Esophagus muscularis mucosa (tissue), 4 donors: Measurements from ENCODE around the gene CAPN11. TPM values are rescaled to one million over a fixed set of nuclear protein-coding genes. Genes with fewer than 3 reads are reported as not detected.

Experiments
- DNase-seq: peaks from one replicate; pipeline ENCODE4 v3.0.0-alpha.2; 2017; ENCODE audit errors: extremely low spot score
- H3K27ac ChIP-seq, 4 donors: fragments of 200-600 bp; sonication (generic); replicated peaks in 1 of 4; 1 replicate in 3 of 4; 2 replicates in 1 of 4; pipeline ENCODE4 v1.5.1; 2016 to 2019; ENCODE audit warnings: mild to moderate bottlenecking in 1 of 4
- H3K27me3 ChIP-seq, 4 donors: fragments of 200-600 bp; sonication (generic); one replicate each; pipeline versions ENCODE4 v1.5.1 to v1.6.0; 2016 to 2019
- H3K36me3 ChIP-seq, 4 donors: fragments of 200-600 bp; sonication (generic); one replicate each; pipeline ENCODE4 v1.5.1; 2016 to 2019
- H3K4me1 ChIP-seq, 4 donors: fragments of 200-600 bp; sonication (generic); one replicate each; pipeline ENCODE4 v1.5.1; 2016 to 2019
- H3K4me3 ChIP-seq, 4 donors: fragments of 200-600 bp; sonication (generic); 1 replicate in 2 of 4; 2 replicates in 2 of 4; pipeline ENCODE4 v1.5.1; 2016 to 2019; ENCODE audit warnings: mild to moderate bottlenecking in 4 of 4, moderate library complexity in 1 of 4
- H3K9me3 ChIP-seq, 4 donors: fragments of 200-600 bp; sonication (generic); 1 replicate in 3 of 4; 2 replicates in 1 of 4; pipeline ENCODE4 v1.5.1; 2016 to 2019
- CTCF ChIP-seq, 3 experiments: fragments of 200-600 bp in 2 of 3; fragments of 450-650 bp in 1 of 3; sonication (generic) in 2 of 3; IDR thresholded peaks; one replicate each; pipeline ENCODE4 v1.5.1; 2017 to 2019; ENCODE audit warnings: antibody characterized with exemption in 3 of 3, mild to moderate bottlenecking in 2 of 3, moderate library complexity in 1 of 3
- EP300 ChIP-seq: sonication (generic); formaldehyde crosslinking; IDR thresholded peaks from one replicate; pipeline ENCODE4 v1.6.1; 2017; ENCODE audit warnings: antibody characterized with exemption
- POLR2A ChIP-seq: fragments of 450-650 bp; IDR thresholded peaks from one replicate; pipeline ENCODE4 v1.6.1; 2017; ENCODE audit warnings: antibody characterized with exemption, moderate library complexity, mild to moderate bottlenecking, low read depth
- POLR2AphosphoS5 ChIP-seq, 2 donors: sonication (generic); formaldehyde crosslinking; IDR thresholded peaks; one replicate each; pipeline ENCODE4 v1.6.1; 2017; ENCODE audit warnings: antibody characterized with exemption in 2 of 2
- WGBS: methylation state at CpG from one replicate; pipeline ENCODE4 v1.1.5; 2018; 5-methylcytosine and 5-hydroxymethylcytosine counted together
- intact Hi-C: fragments of 100-400 bp; cut with DNase I; formaldehyde crosslinking; loops from one replicate; pipeline ENCODE4 v1.15.1; 2023
- total RNA-seq, 4 donors: library from RNA; depleted of rRNA; stranded (reverse); fragments of >200 nt; gene quantifications; one replicate each; pipeline versions ENCODE4 v1.1.0 to v1.2.1, GENCODE V29; 2016

The CAPN11 gene
- total RNA-seq, 4 donors from 2014 or later = 0.39 to 0.83 (median 0.50) TPM; not detected in 1

- no peak for TF ChIP-seq EP300
- TF ChIP-seq CTCF (IDR thresholded peaks at IDR 0.05) = no peak
- intact Hi-C loops = no loop called here
- WGBS = 95% methylated on average over 8 of the region's 9 CpGs
Measured at GRCh38 chr6:44156494-44157151, 2.0 kb upstream of the CAPN11 start.

GRCh38 chr6:44157152-44157521 is 1.5 kb upstream of the CAPN11 start:
- H3K36me3 ChIP-seq = peaks cover 0 to 19% (median 12%) of the 10 kb centered on the region in 4 donors
- intact Hi-C loops = no loop called here

More at GRCh38 chr6:44156494-44157151, 2.0 kb upstream of the CAPN11 start:
- H3K9me3 ChIP-seq = no peaks in the 10 kb centered on the region
- H3K36me3 ChIP-seq = peaks cover 0 to 19% (median 12%) of the 10 kb centered on the region in 4 donors
- DNase-seq = no peak
- H3K4me3 ChIP-seq = no peak overlapping the region
- H3K27me3 ChIP-seq = no peaks in the 10 kb centered on the region
- H3K27ac ChIP-seq = no peak overlapping the region
- H3K4me1 ChIP-seq = peaks cover 2 to 4% (median 3%) of the 10 kb centered on the region in 4 donors

GRCh38 chr6:44161997-44162338 is 3.3 kb downstream of the CAPN11 start:
- TF ChIP-seq POLR2AphosphoS5 (IDR thresholded peaks at IDR 0.05) (no peak), EP300 (no peak), CTCF (IDR thresholded peaks at IDR 0.05) (no peak), POLR2A (no peak)
- Histone ChIP-seq H3K4me3 (no peak overlapping the region), H3K27me3 (peaks cover 0 to 13% (median 0%) of the 10 kb centered on the region in 4 donors), H3K27ac (no peak overlapping the region), H3K36me3 (no peaks in the 10 kb centered on the region), H3K9me3 (no peaks in the 10 kb centered on the region), H3K4me1 (no peaks in the 10 kb centered on the region)
- intact Hi-C loops = no loop called here
- 69% methylated on average over 8 of the region's 8 CpGs for WGBS
- DNase-seq = no peak

More at GRCh38 chr6:44157152-44157521, 1.5 kb upstream of the CAPN11 start:
- Histone ChIP-seq H3K9me3 (no peaks in the 10 kb centered on the region), H3K27ac (no peak overlapping the region), H3K4me1 (no peaks in the 10 kb centered on the region), H3K4me3 (no peak overlapping the region), H3K27me3 (no peaks in the 10 kb centered on the region)
- 81% methylated on average over 11 of the region's 11 CpGs for WGBS
- no peak for DNase-seq
- TF ChIP-seq POLR2AphosphoS5 (IDR thresholded peaks at IDR 0.05) (no peak), EP300 (no peak), POLR2A (no peak)

GRCh38 chr6:44162876-44163625 is 4.4 kb downstream of the CAPN11 start:
- H3K27me3 ChIP-seq = peaks cover 0 to 14% (median 0%) of the 10 kb centered on the region in 4 donors
- H3K27ac ChIP-seq = no peak overlapping the region
- no peak for TF ChIP-seq CTCF (IDR thresholded peaks at IDR 0.05)
- TF ChIP-seq EP300 = no peak
- TF ChIP-seq POLR2A = no peak
- TF ChIP-seq POLR2AphosphoS5 (IDR thresholded peaks at IDR 0.05) = no peak
- H3K4me1 ChIP-seq = no peaks in the 10 kb centered on the region
- H3K9me3 ChIP-seq = no peaks in the 10 kb centered on the region
- intact Hi-C loops = no loop called here
- WGBS = 92% methylated on average over 6 of the region's 8 CpGs
- DNase-seq = no peak
- H3K36me3 ChIP-seq = no peaks in the 10 kb centered on the region
- no peak overlapping the region for H3K4me3 ChIP-seq

- no peak for TF ChIP-seq POLR2AphosphoS5 (IDR thresholded peaks at IDR 0.05)
- TF ChIP-seq CTCF (IDR thresholded peaks at IDR 0.05) = no peak
- TF ChIP-seq EP300 = no peak
- TF ChIP-seq POLR2A = no peak
- H3K4me3 ChIP-seq = no peak overlapping the region
- intact Hi-C loops = no loop called here
- no peaks in the 10 kb centered on the region for H3K36me3 ChIP-seq
- peaks cover 0 to 6% (median 0%) of the 10 kb centered on the region in 4 donors for H3K4me1 ChIP-seq
- H3K27me3 ChIP-seq = peaks cover 0 to 14% (median 0%) of the 10 kb centered on the region in 4 donors
- WGBS = 80% methylated on average over 7 of the region's 7 CpGs
- no peak for DNase-seq
- H3K27ac ChIP-seq = no peak overlapping the region
- H3K9me3 ChIP-seq = no peaks in the 10 kb centered on the region
Measured at GRCh38 chr6:44166116-44166515, 7.5 kb downstream of the CAPN11 start.
